SK-N-SH (cell line): Measurements from ENCODE around the gene RRP1B.

Experiments used
- EZH2phosphoT487 ChIP-seq: fragments of 200-600 bp; sonication (generic); IDR thresholded peaks from 2 replicates; pipeline ENCODE4 v1.6.1; 2017; ENCODE audit warnings: low read depth, mixed run types, mild to moderate bottlenecking, antibody characterized with exemption, moderate library complexity, borderline replicate concordance
- FOSL2 ChIP-seq: IDR thresholded peaks from 2 replicates; pipeline ENCODE4 v1.4.0; 2012; ENCODE audit warnings: low read depth, mild to moderate bottlenecking, moderate library complexity, borderline replicate concordance
- NFIC ChIP-seq: IDR thresholded peaks from 2 replicates; pipeline ENCODE4 v1.4.0; 2012; ENCODE audit warnings: borderline replicate concordance
- RAD21 ChIP-seq: IDR thresholded peaks from 2 replicates; pipeline ENCODE4 v1.6.1; 2012; ENCODE audit warnings: mild to moderate bottlenecking, low read length
- RFX5 ChIP-seq: IDR thresholded peaks from 2 replicates; pipeline ENCODE4 v1.6.1; 2012; ENCODE audit warnings: mild to moderate bottlenecking, improper control_type of control experiment, low read length
- RXRA ChIP-seq: IDR thresholded peaks from 2 replicates; pipeline ENCODE4 v1.4.0; 2012; ENCODE audit warnings: low read depth, mild to moderate bottlenecking, borderline replicate concordance
- TF ChIP-seq, protein P1 (sequence below): IDR thresholded peaks from 2 replicates; pipeline ENCODE4 v1.4.0; 2012; ENCODE audit warnings: low read depth
- TF ChIP-seq, protein P2 (sequence below): fragments of 200-600 bp; sonication (generic); IDR thresholded peaks from 2 replicates; pipeline ENCODE4 v1.6.1; 2017; ENCODE audit warnings: antibody characterized with exemption, mild to moderate bottlenecking, moderate library complexity
- TF ChIP-seq, protein P3 (sequence below): IDR thresholded peaks from 2 replicates; pipeline ENCODE4 v1.6.1; 2012; ENCODE audit warnings: mild to moderate bottlenecking, low read depth, low read length, moderate library complexity

DNA sequence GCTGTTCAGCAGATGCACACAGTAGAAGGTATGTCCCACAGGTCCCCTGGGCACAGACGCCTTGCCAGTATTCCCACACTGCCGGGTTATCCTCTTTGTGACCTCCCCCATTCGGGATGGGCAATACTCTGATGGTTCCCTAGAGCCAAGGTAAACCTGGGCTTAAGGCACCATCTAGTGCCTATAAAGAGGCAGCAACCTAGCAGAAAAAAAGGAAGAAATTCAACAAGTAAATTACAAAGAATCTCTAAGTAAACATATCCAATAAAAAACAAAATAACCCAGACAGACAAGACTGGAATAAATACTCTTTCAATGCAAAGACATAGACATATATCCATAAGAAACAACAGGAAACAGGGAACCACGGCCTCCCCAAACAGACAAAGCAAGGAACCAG, 39.5 kb upstream of the RRP1B start:
- TF ChIP-seq NFIC = no peak
- TF ChIP-seq RXRA = no peak
- TF ChIP-seq, protein P1, sequence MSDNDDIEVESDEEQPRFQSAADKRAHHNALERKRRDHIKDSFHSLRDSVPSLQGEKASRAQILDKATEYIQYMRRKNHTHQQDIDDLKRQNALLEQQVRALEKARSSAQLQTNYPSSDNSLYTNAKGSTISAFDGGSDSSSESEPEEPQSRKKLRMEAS = no peak
- TF ChIP-seq, protein P2, sequence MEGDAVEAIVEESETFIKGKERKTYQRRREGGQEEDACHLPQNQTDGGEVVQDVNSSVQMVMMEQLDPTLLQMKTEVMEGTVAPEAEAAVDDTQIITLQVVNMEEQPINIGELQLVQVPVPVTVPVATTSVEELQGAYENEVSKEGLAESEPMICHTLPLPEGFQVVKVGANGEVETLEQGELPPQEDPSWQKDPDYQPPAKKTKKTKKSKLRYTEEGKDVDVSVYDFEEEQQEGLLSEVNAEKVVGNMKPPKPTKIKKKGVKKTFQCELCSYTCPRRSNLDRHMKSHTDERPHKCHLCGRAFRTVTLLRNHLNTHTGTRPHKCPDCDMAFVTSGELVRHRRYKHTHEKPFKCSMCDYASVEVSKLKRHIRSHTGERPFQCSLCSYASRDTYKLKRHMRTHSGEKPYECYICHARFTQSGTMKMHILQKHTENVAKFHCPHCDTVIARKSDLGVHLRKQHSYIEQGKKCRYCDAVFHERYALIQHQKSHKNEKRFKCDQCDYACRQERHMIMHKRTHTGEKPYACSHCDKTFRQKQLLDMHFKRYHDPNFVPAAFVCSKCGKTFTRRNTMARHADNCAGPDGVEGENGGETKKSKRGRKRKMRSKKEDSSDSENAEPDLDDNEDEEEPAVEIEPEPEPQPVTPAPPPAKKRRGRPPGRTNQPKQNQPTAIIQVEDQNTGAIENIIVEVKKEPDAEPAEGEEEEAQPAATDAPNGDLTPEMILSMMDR = peak; percentile 28
- TF ChIP-seq EZH2phosphoT487 = no peak
- 0 out of 2 replicates have a peak, but pooled peaks have one; percentile 15 for TF ChIP-seq RAD21
- TF ChIP-seq FOSL2 = no peak
- TF ChIP-seq RFX5 = no peak
- TF ChIP-seq, protein P3, sequence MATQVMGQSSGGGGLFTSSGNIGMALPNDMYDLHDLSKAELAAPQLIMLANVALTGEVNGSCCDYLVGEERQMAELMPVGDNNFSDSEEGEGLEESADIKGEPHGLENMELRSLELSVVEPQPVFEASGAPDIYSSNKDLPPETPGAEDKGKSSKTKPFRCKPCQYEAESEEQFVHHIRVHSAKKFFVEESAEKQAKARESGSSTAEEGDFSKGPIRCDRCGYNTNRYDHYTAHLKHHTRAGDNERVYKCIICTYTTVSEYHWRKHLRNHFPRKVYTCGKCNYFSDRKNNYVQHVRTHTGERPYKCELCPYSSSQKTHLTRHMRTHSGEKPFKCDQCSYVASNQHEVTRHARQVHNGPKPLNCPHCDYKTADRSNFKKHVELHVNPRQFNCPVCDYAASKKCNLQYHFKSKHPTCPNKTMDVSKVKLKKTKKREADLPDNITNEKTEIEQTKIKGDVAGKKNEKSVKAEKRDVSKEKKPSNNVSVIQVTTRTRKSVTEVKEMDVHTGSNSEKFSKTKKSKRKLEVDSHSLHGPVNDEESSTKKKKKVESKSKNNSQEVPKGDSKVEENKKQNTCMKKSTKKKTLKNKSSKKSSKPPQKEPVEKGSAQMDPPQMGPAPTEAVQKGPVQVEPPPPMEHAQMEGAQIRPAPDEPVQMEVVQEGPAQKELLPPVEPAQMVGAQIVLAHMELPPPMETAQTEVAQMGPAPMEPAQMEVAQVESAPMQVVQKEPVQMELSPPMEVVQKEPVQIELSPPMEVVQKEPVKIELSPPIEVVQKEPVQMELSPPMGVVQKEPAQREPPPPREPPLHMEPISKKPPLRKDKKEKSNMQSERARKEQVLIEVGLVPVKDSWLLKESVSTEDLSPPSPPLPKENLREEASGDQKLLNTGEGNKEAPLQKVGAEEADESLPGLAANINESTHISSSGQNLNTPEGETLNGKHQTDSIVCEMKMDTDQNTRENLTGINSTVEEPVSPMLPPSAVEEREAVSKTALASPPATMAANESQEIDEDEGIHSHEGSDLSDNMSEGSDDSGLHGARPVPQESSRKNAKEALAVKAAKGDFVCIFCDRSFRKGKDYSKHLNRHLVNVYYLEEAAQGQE = no peak
